ENCODE measurements around the gene PARD6B.

The PARD6B gene

DNA sequence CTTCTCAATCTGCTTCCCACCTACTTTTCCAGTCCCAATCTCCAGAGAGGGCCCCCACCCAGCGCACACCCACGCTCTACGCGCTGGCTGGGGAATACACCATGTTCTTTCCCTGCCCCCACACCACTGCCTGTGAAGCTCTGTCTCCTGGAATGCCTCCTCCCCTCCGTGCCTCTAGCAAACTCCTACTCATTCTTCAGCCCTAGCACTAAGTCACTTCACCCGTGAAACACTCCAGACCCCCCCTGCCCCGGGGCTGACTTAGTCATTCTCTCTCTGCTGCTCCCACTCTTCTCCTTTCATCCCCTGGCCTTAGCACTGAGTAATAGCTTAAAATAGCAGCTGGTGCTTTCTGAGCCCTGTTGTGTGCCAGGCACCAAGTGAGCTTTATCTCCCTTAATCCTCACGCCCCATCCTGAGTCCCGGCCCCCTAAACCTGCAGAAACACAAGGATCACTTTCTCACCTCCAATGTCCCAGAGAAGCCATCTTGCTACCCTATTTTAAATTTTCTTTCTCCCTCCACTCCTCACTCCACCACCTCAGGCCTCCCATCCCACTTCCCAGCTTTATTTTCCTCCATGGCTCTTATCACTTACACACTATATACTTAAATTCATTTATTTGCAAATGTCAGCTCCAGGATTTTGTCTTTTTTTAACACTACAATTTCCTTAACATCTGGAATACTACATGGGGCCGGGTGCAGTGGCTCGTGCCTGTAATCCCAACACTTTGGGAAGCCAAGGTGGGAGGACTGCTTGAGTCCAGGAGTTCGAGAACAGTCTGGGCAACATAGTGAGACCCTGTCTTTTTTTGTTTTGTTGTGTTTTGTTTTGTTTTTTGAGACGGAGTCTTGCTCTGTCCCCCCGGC lies 6.3 kb upstream of the PARD6B start:
- DNase-seq, result no peak

- DNase-seq, result no peak
Measured at GRCh38 chr20:50725724-50726005, 5.7 kb upstream of the PARD6B start.

GRCh38 chr20:50726955-50727791 lies 4.2 kb upstream of the PARD6B start:
- DNase-seq, result no peak

GRCh38 chr20:50727792-50728485 lies 3.4 kb upstream of the PARD6B start:
- no peak for DNase-seq

DNA sequence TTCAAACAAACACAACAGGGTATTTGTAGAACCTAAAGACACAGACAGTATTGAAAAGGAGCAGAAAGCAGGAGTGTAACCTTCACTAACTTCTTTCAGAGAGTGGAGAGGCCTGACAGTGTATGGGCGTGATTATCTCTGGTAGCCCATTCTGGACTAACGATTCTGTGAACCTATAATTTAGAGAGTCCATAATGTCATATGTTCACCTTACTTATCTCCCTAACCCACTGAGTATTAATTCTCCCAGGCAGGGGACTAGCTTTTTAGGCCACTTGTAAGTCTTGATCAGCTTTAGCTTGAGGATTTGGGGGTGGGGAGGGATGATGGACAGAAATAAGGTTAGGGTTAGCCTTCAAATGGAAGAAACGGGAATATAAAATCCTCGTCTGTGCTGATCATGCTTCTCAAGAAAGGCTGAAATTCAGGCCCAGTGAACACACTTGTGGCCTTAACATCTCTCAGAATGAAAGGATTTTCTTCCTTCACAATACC lies 2.8 kb upstream of the PARD6B start:
- no peak for DNase-seq

DNA sequence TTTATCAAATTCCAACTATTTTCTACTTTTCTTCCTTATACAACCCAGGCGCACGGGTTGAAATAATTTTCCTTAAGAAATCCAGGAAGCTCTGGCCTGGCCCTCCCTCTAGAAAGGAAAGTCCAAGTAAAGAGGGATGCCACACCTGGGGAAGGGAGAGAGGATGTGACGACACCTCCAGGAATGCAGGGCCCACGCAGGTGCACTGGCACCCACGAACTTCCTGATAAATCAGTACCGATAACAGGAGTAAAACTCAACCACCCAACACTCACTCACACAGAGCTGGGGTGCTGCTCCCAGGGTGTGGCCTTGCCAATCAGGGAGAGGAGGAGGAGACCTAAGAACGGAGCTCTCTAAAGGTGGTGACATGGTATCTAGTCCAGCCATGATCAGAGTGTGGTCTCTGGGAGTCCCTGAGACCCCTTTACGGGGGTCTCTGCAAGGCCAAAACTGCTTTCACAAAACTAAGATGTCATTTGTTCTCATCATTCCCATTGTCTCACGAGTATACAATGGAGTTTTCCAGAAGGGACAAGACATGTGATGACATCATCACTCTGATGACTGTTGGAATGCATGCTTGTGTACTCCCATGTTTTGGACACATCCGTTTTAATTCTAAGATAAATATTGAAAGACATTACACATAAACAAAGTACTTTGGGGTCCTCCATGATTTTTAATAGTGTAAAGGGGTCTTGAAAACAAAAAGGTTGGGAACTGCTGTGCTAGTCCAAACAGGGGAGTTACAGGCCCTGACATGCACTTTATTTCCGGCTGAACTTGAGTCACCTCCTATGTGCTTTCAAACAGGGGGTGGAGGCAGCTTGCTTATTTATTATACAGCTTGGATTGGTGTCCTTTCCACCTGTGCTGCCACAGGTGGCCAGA lies 2.2 kb upstream of the PARD6B start:
- DNase-seq, result no peak

DNA sequence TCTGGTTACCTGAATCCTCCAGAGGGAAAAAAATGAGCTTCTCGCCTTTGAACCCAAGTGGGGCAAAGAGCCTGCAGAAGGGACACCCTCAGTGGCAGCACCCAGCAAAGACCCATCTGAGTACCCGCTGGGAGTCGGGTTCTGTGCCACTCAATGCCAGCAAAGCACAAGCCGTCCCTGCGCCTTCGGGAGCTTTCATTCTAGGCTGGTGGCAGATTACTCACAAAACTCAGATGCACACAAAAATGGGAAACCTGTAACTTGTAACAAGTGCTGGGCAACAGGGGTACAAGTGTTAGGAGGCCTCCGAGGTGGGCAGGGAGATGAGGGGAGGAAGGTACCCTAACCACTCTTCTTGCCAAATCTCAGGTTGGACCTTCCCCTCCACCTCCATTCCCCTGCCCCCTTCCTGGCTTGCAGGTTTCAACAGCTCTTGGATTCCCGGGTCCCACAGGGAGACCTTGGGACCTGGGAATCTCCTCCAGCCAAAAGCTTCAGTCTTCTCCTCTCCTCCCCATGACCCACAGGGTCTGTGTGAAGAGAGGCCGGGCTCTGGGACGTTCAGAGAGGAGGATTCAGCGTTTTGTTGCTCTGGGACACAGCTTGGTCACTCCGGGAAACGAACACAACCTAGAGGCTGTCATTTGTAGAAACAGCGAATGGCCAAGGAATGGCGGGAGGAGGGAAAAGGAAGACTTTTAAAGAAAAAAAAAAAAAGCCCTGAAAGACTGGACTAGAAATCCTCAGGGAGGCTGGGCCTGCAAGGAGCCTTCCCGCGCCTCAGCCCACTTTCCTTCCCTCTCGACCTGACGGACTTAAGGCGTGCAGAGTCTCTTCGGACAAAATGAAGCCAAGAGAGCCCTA lies 1.2 kb upstream of the PARD6B start:
- DNase-seq, result no peak

DNA sequence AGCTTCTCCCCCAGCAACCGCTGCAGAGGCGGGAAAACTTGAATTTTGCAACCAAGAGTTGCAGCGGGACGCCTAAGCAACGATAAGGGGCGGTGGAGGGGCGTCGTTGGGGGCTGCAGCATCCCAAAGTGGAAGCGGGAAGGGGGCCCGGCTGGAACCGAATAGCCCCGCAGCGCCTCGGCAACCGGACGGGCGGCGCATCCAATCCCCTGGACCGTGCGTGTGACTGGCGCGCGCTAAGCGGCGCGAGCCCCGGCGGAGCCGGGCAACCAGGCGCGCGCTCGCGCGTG lies 670 bp upstream of the PARD6B start:
- DNase-seq, result no peak

DNA sequence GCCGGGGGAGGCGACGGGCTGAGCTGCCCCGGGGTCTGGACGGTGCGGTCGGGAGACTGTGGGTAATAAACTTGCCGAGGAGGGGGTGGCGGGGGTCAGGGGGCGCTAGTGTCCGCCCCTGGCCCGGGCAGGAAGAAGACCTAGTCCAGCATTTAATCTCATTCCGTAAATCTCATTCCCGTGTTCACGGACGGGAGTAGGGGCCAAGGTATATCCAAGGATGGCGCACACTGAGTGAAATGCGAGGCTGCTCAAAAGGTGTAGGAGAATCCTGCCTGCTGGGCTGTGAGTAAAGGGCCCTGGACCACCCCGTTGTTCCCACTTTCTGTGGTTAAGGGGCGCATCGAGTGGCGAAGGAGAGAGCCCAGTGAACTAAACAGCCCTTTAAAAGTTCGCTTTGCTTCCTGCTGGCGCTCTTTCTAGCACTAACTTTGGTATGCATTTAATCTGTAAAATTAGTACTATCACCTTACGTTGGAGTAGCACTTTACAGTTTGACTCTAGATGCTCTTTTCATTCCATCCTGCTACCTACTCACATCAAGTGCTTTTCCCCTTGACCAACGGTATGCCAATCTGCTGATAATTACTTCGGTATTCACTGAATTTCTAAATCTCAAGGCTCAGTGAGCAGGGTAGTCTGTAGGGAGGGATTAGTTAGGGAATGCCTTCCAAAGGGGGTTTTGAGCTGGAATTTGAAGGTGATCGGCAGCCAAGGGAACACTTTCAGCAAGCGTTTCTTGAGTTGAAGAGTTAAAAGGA lies 730 bp downstream of the PARD6B start:
- no peak for DNase-seq

DNA sequence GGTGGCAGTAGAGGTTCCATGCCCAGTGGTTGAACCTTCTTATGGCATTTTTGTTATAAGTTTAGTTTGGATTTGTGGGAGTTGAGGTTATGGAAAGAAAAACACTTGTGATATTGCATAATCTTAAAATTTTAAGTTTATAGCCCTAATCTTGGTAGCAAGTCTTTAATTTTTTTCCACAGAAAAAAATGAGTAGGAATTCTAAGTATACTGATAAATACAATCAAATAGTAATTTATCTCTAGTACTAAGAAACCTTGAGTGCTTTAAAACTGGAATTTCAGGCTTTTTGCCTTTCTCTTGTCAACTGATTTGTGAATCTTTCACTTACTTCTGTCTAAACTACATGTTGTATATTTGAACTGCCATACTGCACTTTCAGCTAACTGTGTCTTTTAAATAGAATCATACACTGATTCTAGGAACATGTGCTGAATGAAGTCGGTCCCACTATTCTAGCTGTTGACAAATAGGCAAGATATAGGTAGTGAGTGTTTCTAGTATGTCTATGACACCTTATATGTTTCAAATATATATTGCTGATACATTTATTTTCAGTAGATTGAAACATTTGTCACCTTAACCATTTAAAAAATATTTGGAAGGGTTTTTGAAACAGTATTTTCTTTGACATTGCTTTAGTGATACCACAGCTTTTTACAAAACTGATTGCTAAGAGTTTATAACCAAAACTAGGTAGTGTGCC lies 2.4 kb downstream of the PARD6B start:
- DNase-seq, result no peak

GRCh38 chr20:50734730-50735679 lies 3.6 kb downstream of the PARD6B start:
- DNase-seq, result no peak

DNA sequence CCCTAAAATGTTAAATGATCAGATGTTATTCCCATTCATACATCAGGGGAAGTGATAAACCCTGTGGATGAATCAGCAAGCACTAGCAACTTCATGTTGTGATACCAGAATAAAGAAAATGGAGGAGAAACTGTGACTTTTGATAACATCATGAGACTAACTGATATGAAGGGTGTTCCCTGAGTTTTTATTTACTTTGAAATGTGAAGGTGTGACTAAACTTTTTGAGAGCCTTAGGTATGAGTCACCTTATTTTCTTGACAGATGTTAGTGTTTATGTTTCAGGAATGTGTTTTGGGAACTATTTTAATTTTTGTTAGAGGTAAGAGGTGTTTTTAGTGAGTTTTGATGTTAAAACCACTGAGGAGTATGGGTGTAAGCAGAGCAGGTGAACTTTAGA lies 4.4 kb downstream of the PARD6B start:
- DNase-seq, result no peak

GRCh38 chr20:50737352-50737751 lies 6.0 kb downstream of the PARD6B start:
- no peak for DNase-seq

- no peak for DNase-seq
Measured at GRCh38 chr20:50743087-50743486, 11.7 kb downstream of the PARD6B start.

DNA sequence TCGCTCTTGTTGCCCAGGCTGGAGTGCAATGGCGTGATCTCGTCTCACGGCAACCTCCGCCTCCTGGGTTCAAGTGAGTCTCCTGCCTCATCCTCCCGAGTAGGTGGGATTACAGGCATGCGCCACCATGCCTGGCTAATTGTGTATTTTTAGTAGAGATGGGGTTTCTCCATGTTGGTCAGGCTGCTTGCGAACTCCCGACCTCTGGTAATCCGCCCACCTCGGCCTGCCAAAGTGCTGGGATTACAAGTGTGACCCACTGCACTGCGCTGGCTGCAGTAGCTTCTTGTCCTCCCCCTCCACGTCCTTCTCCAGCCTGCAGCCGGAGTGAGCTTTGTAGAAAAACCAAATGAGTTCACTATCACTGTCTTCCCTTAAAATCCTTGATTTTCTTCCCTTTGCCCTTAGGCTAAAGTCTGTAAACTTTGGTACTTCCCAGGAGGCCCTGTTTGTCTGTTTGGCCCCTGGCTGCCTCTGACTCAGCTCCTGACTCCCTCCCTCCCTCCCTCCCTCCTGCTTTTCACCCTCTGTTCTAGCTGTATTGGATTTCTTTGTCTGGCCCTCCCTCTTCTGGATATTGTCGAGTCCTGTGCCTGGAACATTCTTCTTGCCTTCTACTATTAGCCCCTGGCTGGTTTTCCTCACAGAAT lies 12.9 kb downstream of the PARD6B start:
- no peak for DNase-seq

DNA sequence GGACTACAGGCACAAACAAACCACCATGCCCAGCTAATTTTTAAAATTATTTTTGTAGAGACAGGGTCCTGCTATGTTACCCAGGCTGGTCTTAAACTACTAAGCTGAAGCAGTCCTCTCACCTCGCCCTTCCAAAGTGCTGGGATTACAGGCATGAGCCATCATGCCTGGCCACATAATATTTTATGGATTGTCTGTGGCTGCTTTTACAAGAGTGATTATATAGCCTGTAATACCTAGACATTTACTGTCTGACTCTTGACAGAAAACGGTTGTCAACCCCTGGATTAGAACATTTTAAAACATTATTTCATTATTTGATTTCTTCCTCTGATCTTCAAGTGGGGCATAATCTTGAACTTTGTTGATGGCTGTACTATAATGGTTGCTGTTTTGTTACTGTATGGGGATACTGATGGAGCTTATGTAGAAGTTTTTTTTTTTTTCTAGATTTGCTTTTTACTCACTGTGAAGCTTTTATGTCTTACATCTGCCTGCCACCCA lies 14.3 kb downstream of the PARD6B start:
- no peak for DNase-seq

GRCh38 chr20:50746138-50746940 lies 15.0 kb downstream of the PARD6B start:
- DNase-seq, result no peak
